Mesendoderm (in vitro differentiated cells): ENCODE data around the gene CXXC1.

ENCODE experiments used
- DNase-seq: peaks from one replicate; pipeline ENCODE4 v3.0.0; 2013
- H2AK5ac ChIP-seq: 2 replicates; pipeline ENCODE4 v1.6.1; 2013; ENCODE audit warnings: low read length, inconsistent platforms
- H2BK120ac ChIP-seq: 2 replicates; pipeline ENCODE4 v1.6.1; 2013; ENCODE audit warnings: low read depth, mild to moderate bottlenecking, low read length, moderate library complexity, mixed read lengths
- H2BK15ac ChIP-seq: replicated peaks from 2 replicates; pipeline ENCODE4 v1.6.1; 2013; ENCODE audit warnings: low read depth, mild to moderate bottlenecking, moderate library complexity
- H2BK5ac ChIP-seq: 2 replicates; pipeline ENCODE4 v1.6.1; 2013; ENCODE audit warnings: low read length, inconsistent platforms
- H3K18ac ChIP-seq: 2 replicates; pipeline ENCODE4 v1.6.1; 2013; ENCODE audit warnings: mild to moderate bottlenecking, low read length, mixed read lengths
- H3K23ac ChIP-seq: one replicate; pipeline ENCODE4 v1.6.1; 2013; ENCODE audit warnings: low read length
- H3K27ac ChIP-seq: 2 replicates; pipeline ENCODE4 v1.5.1; 2013; ENCODE audit warnings: low read depth, mild to moderate bottlenecking, inconsistent platforms, low read length, moderate library complexity
- H3K27me3 ChIP-seq: 2 replicates; pipeline ENCODE4 v1.6.1; 2013; ENCODE audit warnings: low read length, control low read depth, mild to moderate bottlenecking, inconsistent platforms; ENCODE audit not compliant: insufficient read depth, poor library complexity
- H3K36me3 ChIP-seq: 2 replicates; pipeline ENCODE4 v1.6.1; 2013; ENCODE audit warnings: low read length, inconsistent platforms; ENCODE audit not compliant: control insufficient read depth, insufficient read depth
- H3K4ac ChIP-seq: one replicate; pipeline ENCODE4 v1.6.1; 2013; ENCODE audit warnings: low read depth, mild to moderate bottlenecking, low read length, moderate library complexity
- H3K4me1 ChIP-seq: 2 replicates; pipeline ENCODE4 v1.6.1; 2013; ENCODE audit warnings: low read depth, low read length, inconsistent platforms; ENCODE audit not compliant: control insufficient read depth
- H3K4me2 ChIP-seq: 2 replicates; pipeline ENCODE4 v1.6.1; 2013; ENCODE audit warnings: low read length
- H3K4me3 ChIP-seq: 2 replicates; pipeline ENCODE4 v1.5.1; 2013; ENCODE audit warnings: mild to moderate bottlenecking, low read length
- H3K56ac ChIP-seq: one replicate; pipeline ENCODE4 v1.6.1; 2013; ENCODE audit warnings: low read length
- H3K79me1 ChIP-seq: 2 replicates; pipeline ENCODE4 v1.6.1; 2013; ENCODE audit warnings: low read length, inconsistent platforms
- H3K79me2 ChIP-seq: 2 replicates; pipeline ENCODE4 v1.6.1; 2013; ENCODE audit warnings: mild to moderate bottlenecking, low read length; ENCODE audit not compliant: control insufficient read depth, insufficient read depth
- H3K9ac ChIP-seq: 2 replicates; pipeline ENCODE4 v1.6.1; 2013; ENCODE audit warnings: low read length, inconsistent platforms
- H4K5ac ChIP-seq: one replicate; pipeline ENCODE4 v1.6.1; 2013; ENCODE audit warnings: low read length
- H4K8ac ChIP-seq: one replicate; pipeline ENCODE4 v1.6.1; 2013; ENCODE audit warnings: low read depth, mild to moderate bottlenecking, control low read depth, low read length, moderate library complexity
- WGBS: extraction: QIAGEN DNeasy Blood & Tissue Kit; methylation state at CpG from one replicate; pipeline ENCODE4 v1.1.7; 2013; ENCODE audit warnings: low lambda C conversion rate, missing lambda C conversion rate; ENCODE audit not compliant: insufficient coverage; ENCODE audit errors: extremely low coverage; 5-methylcytosine and 5-hydroxymethylcytosine counted together

The CXXC1 gene

DNA sequence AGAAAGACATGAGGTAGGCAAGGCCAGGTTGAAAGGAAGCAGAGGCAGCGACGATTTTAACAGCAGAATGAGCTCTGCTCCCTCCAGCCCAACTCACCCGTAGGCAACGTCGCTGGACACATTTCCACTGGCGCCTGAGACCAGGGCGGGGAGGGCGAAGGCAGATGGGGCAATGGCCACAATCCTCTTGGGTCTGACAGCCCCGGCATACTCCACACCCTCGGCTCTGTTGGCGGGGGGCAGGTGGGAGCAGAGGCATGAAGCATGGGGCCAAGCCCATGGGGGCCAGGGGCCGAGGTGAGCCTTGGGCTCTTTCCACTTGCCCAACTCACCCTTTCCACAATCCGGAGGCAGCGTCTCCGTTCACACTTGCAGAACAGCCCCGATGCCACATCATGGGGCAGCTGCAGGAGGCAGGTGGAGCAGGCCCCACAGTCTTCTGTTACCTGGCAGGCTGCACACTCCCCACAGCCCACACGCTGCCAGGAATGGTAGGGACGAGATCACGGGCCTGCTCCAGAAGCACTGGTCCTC is 11.9 kb downstream of the CXXC1 start:
- H3K27ac ChIP-seq: no peak overlapping the region
- DNase-seq: no peak
- no peak overlapping the region for H2BK15ac ChIP-seq
- no CpG with 5 or more reads among the region's 19 CpGs for WGBS
- H2AK5ac ChIP-seq: no peak overlapping the region
- no peak overlapping the region for H3K9ac ChIP-seq
- H3K79me2 ChIP-seq: peaks cover 14% of the 10 kb centered on the region
- H3K23ac ChIP-seq: no peak overlapping the region
- H4K5ac ChIP-seq: no peak overlapping the region
- no peak overlapping the region for H3K4me2 ChIP-seq
- H2BK120ac ChIP-seq: no peak overlapping the region
- peaks cover 33% of the 10 kb centered on the region for H3K36me3 ChIP-seq
- H3K4me1 ChIP-seq: peaks cover 5% of the 10 kb centered on the region
- H3K56ac ChIP-seq: no peak overlapping the region
- no peak overlapping the region for H3K18ac ChIP-seq
- H2BK5ac ChIP-seq: no peak overlapping the region
- H3K27me3 ChIP-seq: no peaks in the 10 kb centered on the region
- H3K4me3 ChIP-seq: no peak overlapping the region
- no peak overlapping the region for H4K8ac ChIP-seq
- H3K4ac ChIP-seq: no peak overlapping the region
- H3K79me1 ChIP-seq: peaks cover 17% of the 10 kb centered on the region

DNA sequence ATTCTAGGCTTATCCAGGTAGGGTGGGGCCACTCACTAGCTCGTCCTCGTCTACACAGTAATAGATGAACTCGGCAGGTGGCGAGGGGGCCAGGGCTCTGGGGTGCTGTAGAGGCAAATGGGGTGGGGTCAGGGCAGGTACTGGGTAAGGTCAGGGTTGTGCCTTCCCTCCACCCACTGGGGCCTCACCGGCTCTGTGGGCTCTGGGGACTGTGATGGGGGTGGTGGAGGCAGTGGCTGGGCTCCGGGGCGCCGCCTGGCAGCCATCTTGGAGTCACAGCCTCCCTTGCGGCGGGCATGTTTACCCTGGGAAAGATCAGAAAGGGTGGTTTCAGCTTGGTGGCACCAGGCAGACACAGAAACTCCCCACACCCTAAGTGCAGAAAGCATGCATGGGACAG is 12.6 kb downstream of the CXXC1 start:
- Histone ChIP-seq H2BK15ac (no peak overlapping the region), H3K27me3 (no peaks in the 10 kb centered on the region), H4K5ac (no peak overlapping the region), H2AK5ac (no peak overlapping the region), H4K8ac (no peak overlapping the region), H2BK120ac (no peak overlapping the region), H3K79me2 (peaks cover 8% of the 10 kb centered on the region), H3K23ac (no peak overlapping the region), H3K36me3 (peaks cover 33% of the 10 kb centered on the region), H3K18ac (no peak overlapping the region), H3K4me2 (no peak overlapping the region), H3K4me3 (no peak overlapping the region), H2BK5ac (no peak overlapping the region), H3K4me1 (no peaks in the 10 kb centered on the region), H3K79me1 (peaks cover 11% of the 10 kb centered on the region), H3K4ac (no peak overlapping the region), H3K27ac (no peak overlapping the region), H3K56ac (no peak overlapping the region), H3K9ac (no peak overlapping the region)
- no peak for DNase-seq
- no CpG with 5 or more reads among the region's 10 CpGs for WGBS

DNA sequence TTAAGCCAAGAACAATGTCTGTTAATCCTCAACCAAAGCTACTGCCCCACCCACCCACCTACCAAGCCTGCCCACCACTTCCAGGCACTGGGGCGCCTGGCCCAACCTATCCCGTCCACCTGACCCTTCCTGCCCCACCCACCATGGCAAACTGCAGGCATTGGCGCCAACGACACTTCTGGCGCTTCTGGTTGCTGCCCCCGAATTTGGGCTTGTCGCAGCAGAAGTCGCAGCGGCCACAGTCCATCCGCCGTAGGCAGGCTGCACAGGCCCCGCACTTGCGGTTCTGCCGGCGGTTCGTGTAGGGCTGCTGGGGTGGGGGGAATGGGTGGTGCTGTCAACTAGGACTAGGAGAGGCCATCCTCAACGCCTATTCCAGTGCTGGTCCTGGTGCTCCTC is 13.4 kb downstream of the CXXC1 start:
- Histone ChIP-seq H4K5ac (no peak overlapping the region), H3K23ac (no peak overlapping the region), H3K4me3 (no peak overlapping the region), H3K9ac (no peak overlapping the region), H3K4me1 (no peaks in the 10 kb centered on the region), H2BK5ac (no peak overlapping the region), H4K8ac (no peak overlapping the region), H2AK5ac (no peak overlapping the region), H3K79me1 (peaks cover 4% of the 10 kb centered on the region), H2BK15ac (no peak overlapping the region), H3K27me3 (no peaks in the 10 kb centered on the region), H3K4me2 (no peak overlapping the region), H3K56ac (no peak overlapping the region), H3K4ac (no peak overlapping the region), H3K36me3 (peaks cover 38% of the 10 kb centered on the region), H3K79me2 (peaks cover 1% of the 10 kb centered on the region), H2BK120ac (no peak overlapping the region), H3K27ac (no peak overlapping the region), H3K18ac (no peak overlapping the region)
- WGBS: no CpG with 5 or more reads among the region's 17 CpGs
- DNase-seq: no peak

DNA sequence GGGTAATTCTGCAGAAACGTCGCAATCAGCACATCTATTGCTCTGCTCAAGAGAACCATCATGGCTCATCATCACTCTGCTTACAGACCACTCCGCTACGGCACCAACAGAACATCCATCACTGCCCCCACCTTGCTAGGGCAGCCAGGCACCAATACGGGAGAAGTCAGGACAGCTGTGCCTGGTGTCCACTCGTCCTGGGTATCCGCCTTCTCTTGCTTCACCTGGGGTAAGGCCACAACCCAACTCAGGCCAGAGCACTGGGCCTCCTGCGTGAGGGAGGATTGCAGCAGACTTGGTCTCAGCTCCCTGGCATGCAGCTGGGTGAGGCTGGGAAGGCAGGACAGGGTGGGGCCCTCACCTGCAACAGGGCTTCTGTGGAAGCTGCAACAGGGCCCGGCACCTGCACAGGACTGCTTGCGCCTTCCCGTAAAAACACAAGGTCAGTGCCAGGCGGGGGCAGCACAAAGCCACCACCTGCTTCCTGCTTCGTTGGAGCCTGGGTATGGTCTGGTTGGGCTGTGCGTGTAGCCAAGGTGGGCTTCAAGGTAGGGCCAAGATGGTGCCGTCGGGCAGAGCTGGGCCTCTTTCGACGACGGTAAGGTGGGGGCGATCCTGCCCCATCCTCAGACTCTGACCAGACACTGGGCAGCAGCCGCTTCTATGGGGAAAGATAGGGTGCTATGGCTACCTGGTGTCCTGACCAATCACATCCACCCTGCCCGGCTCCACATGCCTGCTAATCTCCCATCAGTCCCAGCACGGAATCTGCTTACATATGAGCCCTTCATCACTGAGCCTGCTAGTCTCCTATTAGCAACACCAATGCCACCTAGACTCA is 14.1 kb downstream of the CXXC1 start:
- no peak for DNase-seq
- no peak overlapping the region for H4K8ac ChIP-seq
- no peaks in the 10 kb centered on the region for H3K79me2 ChIP-seq
- no peak overlapping the region for H2BK5ac ChIP-seq
- no CpG with 5 or more reads among the region's 23 CpGs for WGBS
- no peak overlapping the region for H3K4me2 ChIP-seq
- H3K56ac ChIP-seq: no peak overlapping the region
- H3K4me1 ChIP-seq: no peaks in the 10 kb centered on the region
- no peak overlapping the region for H2AK5ac ChIP-seq
- H3K4me3 ChIP-seq: no peak overlapping the region
- no peak overlapping the region for H4K5ac ChIP-seq
- no peak overlapping the region for H3K9ac ChIP-seq
- H3K79me1 ChIP-seq: peaks cover 2% of the 10 kb centered on the region
- no peak overlapping the region for H3K23ac ChIP-seq
- no peak overlapping the region for H2BK120ac ChIP-seq
- H3K27ac ChIP-seq: no peak overlapping the region
- no peaks in the 10 kb centered on the region for H3K27me3 ChIP-seq
- H3K18ac ChIP-seq: no peak overlapping the region
- no peak overlapping the region for H3K4ac ChIP-seq
- H3K36me3 ChIP-seq: peaks cover 37% of the 10 kb centered on the region
- H2BK15ac ChIP-seq: no peak overlapping the region

DNA sequence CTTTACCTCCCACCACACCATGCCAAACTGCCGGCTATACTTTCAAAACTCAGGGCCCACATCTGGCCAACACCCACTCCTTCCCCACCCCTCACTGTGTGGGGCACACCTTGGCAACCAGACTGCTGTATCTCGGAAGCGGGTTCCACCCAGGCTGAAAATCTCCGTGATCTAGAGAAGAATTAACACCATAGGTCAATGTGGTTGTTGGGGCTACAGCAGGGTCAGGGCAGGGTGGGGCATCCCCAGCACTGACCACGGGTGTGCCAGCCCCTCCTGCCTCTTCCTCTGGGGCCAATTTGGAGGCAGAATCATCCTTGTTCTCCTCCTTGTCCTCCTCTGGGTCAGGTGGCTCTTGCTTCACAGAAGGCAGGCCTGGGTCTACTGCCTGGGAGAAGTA is 14.9 kb downstream of the CXXC1 start:
- no peak overlapping the region for H3K18ac ChIP-seq
- H2BK15ac ChIP-seq: no peak overlapping the region
- H3K36me3 ChIP-seq: peaks cover 37% of the 10 kb centered on the region
- H3K79me2 ChIP-seq: no peaks in the 10 kb centered on the region
- H3K27ac ChIP-seq: no peak overlapping the region
- H3K27me3 ChIP-seq: no peaks in the 10 kb centered on the region
- H3K4ac ChIP-seq: no peak overlapping the region
- no peak overlapping the region for H3K56ac ChIP-seq
- no peaks in the 10 kb centered on the region for H3K4me1 ChIP-seq
- no peak overlapping the region for H4K8ac ChIP-seq
- H3K23ac ChIP-seq: no peak overlapping the region
- H3K4me3 ChIP-seq: no peak overlapping the region
- no peak overlapping the region for H3K4me2 ChIP-seq
- no peak for DNase-seq
- no peak overlapping the region for H4K5ac ChIP-seq
- H3K9ac ChIP-seq: no peak overlapping the region
- H3K79me1 ChIP-seq: no peaks in the 10 kb centered on the region
- no CpG with 5 or more reads among the region's 5 CpGs for WGBS
- no peak overlapping the region for H2BK120ac ChIP-seq
- no peak overlapping the region for H2BK5ac ChIP-seq
- H2AK5ac ChIP-seq: no peak overlapping the region
